ENCODE data around the gene ZNF639.

DNA sequence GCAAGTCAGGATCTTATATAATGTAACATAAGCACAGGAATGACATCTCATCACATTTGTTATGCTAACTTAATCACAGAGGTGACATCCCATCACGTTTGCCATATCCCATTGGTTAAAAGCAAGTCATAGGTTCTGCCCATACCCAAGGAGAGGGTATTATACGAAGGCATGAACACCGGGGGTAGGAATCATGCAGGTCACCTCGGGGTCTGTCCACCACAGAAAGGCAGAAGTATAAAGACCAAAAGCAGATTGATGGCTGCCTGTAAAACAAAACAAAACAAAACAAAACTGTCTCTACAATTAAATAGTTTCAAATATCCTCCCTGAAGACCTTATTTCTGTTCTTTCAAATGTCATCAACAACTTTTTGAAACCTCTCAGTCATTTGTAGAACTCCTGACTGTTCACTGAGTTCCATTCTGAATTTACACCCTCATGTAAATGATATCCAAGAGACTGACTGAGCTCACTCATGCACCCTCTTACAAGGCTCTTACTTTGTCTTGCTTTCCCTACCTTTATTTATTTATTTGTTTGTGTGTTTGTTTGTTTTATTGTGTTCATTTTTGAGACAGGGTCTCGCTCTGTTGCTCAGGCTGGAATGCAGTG lies 22.7 kb upstream of the ZNF639 start:
- TF ChIP-seq, protein P1, sequence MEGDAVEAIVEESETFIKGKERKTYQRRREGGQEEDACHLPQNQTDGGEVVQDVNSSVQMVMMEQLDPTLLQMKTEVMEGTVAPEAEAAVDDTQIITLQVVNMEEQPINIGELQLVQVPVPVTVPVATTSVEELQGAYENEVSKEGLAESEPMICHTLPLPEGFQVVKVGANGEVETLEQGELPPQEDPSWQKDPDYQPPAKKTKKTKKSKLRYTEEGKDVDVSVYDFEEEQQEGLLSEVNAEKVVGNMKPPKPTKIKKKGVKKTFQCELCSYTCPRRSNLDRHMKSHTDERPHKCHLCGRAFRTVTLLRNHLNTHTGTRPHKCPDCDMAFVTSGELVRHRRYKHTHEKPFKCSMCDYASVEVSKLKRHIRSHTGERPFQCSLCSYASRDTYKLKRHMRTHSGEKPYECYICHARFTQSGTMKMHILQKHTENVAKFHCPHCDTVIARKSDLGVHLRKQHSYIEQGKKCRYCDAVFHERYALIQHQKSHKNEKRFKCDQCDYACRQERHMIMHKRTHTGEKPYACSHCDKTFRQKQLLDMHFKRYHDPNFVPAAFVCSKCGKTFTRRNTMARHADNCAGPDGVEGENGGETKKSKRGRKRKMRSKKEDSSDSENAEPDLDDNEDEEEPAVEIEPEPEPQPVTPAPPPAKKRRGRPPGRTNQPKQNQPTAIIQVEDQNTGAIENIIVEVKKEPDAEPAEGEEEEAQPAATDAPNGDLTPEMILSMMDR (IDR thresholded peaks at IDR 0.05; ENCODE audit: low read length), result no peak
- no peak for TF ChIP-seq EZH2 (optimal IDR thresholded peaks at IDR 0.05; ENCODE audit: low read depth, low read length)
- TF ChIP-seq EZH2phosphoT487 (IDR thresholded peaks at IDR 0.05; ENCODE audit: low read length), result no peak

All from MM.1S (cell line).